Activated T-cell treated with anti-CD3 and anti-CD28 coated beads, Interleukin-2, amount 50 U/mL, for 72 hours (primary cell): ENCODE measurements around the gene SLC6A11. TPM values are rescaled to one million over a fixed set of nuclear protein-coding genes. Genes with fewer than 3 reads are reported as not detected.

Experiments used
- ATAC-seq, 2 donors: fragments of 150-1000 bp; cut with Tn5 transposase; replicated peaks in 1 of 2; 2 replicates each; pipeline ENCODE4 v1.10.0; 2021; ENCODE audit warnings: moderate library complexity in 2 of 2, mild to moderate bottlenecking in 1 of 2
- DNase-seq, 2 donors: peaks; one replicate each; pipeline ENCODE4 v3.0.0; 2021 to 2022; ENCODE audit warnings: mixed read lengths in 1 of 2
- H3K27ac Mint-ChIP-seq: one replicate; pipeline ENCODE4 v1.8.0; 2022; ENCODE audit warnings: mild to moderate bottlenecking, moderate library complexity, mixed read lengths
- H3K27me3 Mint-ChIP-seq: one replicate; pipeline ENCODE4 v1.8.0; 2022; ENCODE audit warnings: low read depth, mixed read lengths
- H3K36me3 Mint-ChIP-seq, 2 donors: one replicate each; pipeline ENCODE4 v1.8.0; 2022; ENCODE audit warnings: mixed read lengths in 2 of 2, mild to moderate bottlenecking in 1 of 2; ENCODE audit not compliant: insufficient read depth in 2 of 2
- H3K4me1 Mint-ChIP-seq: one replicate; pipeline ENCODE4 v1.8.0; 2022; ENCODE audit warnings: low read depth, mixed read lengths
- H3K4me3 Mint-ChIP-seq, 2 donors: one replicate each; pipeline ENCODE4 v1.8.0; 2022; ENCODE audit warnings: mild to moderate bottlenecking in 2 of 2, mixed read lengths in 2 of 2, moderate library complexity in 2 of 2
- H3K9me3 Mint-ChIP-seq, 2 donors: one replicate each; pipeline ENCODE4 v1.8.0; 2022; ENCODE audit warnings: mixed read lengths in 2 of 2
- total RNA-seq, 2 donors: library from RNA; stranded (reverse); gene quantifications; one replicate each; pipeline ENCODE4 v1.2.3, GENCODE V29; 2022

SLC6A11 gene
- total RNA-seq, 2 donors from 2014 or later: not detected

DNA sequence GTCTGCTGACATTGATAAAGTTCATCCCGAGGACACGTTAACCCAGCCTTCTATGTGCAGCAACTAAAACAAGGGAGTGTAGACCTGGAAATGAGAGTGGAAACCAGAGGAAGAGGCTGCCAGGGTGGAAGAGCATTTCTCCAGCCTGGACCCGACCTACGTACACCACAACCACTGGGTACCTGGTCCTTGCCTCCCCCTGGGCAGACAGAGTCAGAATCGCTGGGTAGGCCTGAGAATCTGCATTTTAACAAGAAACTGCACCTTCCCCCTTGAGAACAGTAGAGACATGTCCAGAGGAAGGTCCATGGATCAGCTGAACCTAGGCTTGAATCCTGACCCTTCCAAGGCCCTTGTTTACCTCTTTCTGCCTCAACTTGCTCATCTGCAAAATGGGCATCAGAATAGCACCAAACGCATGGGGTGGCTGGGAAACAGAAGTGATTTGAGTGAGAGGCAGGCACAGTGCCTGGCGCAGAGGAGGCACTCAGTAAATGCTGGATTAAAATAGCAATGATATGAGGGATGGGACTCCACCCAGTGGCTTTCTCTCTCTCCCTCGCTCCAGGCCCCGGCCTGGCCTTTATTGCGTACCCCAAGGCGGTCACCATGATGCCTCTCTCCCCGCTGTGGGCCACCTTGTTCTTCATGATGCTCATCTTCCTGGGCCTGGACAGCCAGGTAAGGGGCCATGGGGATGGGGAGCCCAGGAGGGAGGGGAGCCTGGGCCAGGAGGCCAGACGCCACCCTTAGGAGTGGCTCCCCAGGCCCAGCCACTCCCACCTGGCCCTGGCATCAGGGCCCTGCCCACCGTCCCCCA lies 109.6 kb downstream of the SLC6A11 start:
- no peak for DNase-seq
- H3K9me3 Mint-ChIP-seq: peaks cover 2 to 3% of the 10 kb centered on the region in 2 donors
- H3K27me3 Mint-ChIP-seq: peaks cover 18% of the 10 kb centered on the region

DNA sequence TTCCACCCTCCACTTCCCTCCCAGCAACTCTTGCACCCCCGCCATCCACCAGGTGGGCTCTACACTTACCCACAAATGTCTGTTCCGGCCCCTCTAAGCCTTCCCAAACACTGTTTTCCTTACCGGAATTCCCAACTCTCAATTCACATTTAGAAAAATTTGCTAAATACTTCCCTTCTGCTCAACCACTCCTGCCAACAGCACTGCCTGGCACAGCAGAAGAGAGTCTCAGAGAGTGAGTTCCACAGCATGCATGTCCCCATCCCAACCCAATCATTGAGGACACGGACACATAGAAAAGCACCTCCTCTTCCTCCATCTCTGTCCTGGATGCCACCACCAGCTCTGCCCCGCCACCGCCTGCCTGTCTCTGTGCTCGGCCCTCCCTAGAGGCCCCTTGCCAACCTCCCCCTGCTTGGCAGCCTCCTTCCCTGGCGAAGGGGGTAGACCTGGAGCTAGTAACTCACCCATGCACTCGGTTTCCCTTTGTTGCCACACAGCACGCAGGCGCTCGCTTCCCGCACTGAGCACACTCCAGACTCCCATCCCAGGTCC lies 110.3 kb downstream of the SLC6A11 start:
- H3K4me3 Mint-ChIP-seq: no peak overlapping the region
- no peak overlapping the region for H3K27ac Mint-ChIP-seq
- peaks cover 0 to 2% of the 10 kb centered on the region in 2 donors for H3K9me3 Mint-ChIP-seq
- peaks cover 11% of the 10 kb centered on the region for H3K27me3 Mint-ChIP-seq
- no peaks in the 10 kb centered on the region for H3K36me3 Mint-ChIP-seq
- H3K4me1 Mint-ChIP-seq: no peaks in the 10 kb centered on the region
- no peak for ATAC-seq
- DNase-seq: no peak

More for the DNA sequence above, 109.6 kb downstream of the SLC6A11 start:
- Mint-ChIP-seq H3K36me3 (no peaks in the 10 kb centered on the region), H3K27ac (no peak overlapping the region), H3K4me3 (no peak overlapping the region), H3K4me1 (no peaks in the 10 kb centered on the region)
- no peak for ATAC-seq

DNA sequence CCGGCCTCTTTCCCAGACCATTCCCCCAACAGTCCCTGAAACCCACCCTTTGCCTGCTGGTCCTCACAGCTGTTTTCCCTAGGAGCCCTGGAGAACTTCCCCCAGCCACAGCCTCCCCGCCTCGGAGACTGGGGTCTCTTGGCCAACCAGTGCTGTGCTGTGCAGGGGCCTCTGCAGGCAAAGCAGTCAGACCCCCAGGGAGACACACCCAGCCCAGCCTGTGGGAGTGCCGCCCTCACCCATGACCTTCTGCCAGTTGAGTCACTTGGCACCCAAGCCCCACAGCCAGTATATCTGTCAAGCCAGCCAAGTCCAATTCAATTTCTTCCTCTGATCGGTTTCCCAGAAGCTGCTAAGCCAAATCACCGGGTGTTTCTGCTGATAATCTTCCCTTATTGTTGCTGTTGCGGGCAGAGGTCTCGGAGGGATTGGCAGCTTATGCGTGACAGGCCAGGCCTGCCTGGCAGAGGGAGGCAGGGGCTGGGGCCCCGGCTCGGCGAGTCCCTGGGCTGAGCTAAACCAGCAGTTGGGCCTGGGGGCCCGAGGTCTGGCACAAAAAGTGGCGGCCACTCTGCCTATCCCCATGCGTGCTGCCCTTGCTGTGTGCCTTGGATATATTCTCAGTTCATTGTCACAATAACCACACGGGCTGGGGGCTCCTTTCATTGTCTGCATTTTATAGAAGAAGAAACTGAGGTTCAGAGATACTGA lies 110.9 kb downstream of the SLC6A11 start:
- H3K4me1 Mint-ChIP-seq: no peaks in the 10 kb centered on the region
- peaks cover 5% of the 10 kb centered on the region for H3K27me3 Mint-ChIP-seq
- ATAC-seq (no peak), DNase-seq (no peak)
- no peak overlapping the region for H3K27ac Mint-ChIP-seq
- no peak overlapping the region for H3K4me3 Mint-ChIP-seq
- H3K9me3 Mint-ChIP-seq: peaks cover 0 to 2% of the 10 kb centered on the region in 2 donors
- H3K36me3 Mint-ChIP-seq: no peaks in the 10 kb centered on the region

DNA sequence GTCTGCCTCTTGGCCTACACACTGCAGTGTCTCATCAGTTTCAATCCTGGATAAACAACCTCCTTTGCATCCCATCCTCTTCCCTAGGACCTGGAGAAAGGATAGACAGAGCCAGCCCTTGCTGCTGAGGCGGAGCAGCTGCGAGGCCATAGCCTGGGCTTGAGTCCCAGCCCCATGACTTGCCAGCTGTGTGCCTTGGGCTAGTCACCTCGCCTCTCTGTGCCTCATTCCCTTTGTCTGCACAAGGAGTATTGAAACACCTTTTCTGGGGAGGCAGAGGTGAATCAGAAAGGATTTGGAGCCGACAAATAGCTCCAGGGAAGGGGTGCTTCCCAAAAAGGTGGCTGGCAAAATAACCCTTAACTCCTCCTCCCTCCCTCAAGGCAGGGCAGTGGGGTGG lies 111.5 kb downstream of the SLC6A11 start:
- Mint-ChIP-seq H3K27ac (no peak overlapping the region), H3K27me3 (peaks cover 6% of the 10 kb centered on the region), H3K9me3 (peaks cover 0 to 2% of the 10 kb centered on the region in 2 donors), H3K4me1 (no peaks in the 10 kb centered on the region), H3K4me3 (no peak overlapping the region), H3K36me3 (no peaks in the 10 kb centered on the region)
- DNase-seq: no peak
- no peak for ATAC-seq

DNA sequence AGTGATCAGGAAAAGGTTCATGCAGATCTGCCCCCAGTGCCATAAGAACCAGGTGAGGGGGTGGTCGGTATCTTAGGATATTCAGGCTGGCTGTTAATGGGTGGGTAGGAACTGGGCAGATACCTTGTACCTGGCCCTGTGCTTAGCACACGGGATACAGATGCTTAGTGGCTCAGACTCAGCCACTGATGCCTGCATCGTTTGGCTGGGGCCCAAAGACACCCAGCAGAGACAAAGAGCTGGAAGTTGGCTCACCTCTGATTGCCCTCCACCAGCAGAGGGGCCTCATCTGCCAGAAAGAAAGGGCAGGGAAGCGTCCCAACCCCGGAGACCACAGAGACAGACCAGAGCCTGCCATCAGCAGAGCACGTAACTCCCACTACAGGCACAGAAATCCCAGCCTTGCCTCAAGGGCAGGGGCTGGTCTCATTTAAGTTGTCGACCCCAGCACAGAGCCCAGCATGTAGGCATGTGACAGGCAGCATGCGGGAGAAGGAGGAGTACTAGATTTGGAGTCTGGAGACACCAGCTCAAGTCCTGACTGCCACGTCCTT lies 112.5 kb downstream of the SLC6A11 start:
- no peak overlapping the region for H3K4me3 Mint-ChIP-seq

DNA sequence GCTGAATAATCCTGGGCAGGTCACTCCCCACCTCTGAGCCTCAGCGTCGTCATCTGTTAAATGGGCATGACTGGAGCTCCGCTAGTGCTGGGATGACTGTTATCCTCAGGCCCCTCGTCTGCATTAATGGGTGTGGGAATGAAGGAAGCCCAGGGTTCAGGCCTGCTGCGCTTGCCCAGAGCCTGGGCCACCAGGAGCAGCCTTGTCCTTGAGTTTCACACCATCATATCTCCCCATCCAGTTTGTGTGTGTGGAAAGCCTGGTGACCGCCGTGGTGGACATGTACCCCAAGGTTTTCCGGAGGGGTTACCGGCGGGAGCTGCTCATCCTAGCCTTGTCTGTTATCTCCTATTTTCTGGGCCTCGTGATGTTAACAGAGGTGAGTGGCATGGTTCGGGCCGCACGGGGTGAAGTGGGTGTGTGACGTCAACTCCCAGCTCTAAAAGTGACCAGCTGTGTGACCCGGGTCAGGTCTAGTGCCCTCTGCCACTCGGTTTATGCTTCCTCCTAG lies 113.0 kb downstream of the SLC6A11 start:
- no peaks in the 10 kb centered on the region for H3K9me3 Mint-ChIP-seq
- H3K4me1 Mint-ChIP-seq: no peaks in the 10 kb centered on the region
- no peaks in the 10 kb centered on the region for H3K36me3 Mint-ChIP-seq
- no peak for ATAC-seq
- H3K27me3 Mint-ChIP-seq: peaks cover 7% of the 10 kb centered on the region
- no peak for DNase-seq
- no peak overlapping the region for H3K4me3 Mint-ChIP-seq
- no peak overlapping the region for H3K27ac Mint-ChIP-seq

More for the DNA sequence above, 112.5 kb downstream of the SLC6A11 start:
- ATAC-seq: no peak
- Mint-ChIP-seq H3K36me3 (no peaks in the 10 kb centered on the region), H3K9me3 (peaks cover 0 to 2% of the 10 kb centered on the region in 2 donors), H3K4me1 (no peaks in the 10 kb centered on the region), H3K27me3 (peaks cover 7% of the 10 kb centered on the region), H3K27ac (no peak overlapping the region)
- no peak for DNase-seq

DNA sequence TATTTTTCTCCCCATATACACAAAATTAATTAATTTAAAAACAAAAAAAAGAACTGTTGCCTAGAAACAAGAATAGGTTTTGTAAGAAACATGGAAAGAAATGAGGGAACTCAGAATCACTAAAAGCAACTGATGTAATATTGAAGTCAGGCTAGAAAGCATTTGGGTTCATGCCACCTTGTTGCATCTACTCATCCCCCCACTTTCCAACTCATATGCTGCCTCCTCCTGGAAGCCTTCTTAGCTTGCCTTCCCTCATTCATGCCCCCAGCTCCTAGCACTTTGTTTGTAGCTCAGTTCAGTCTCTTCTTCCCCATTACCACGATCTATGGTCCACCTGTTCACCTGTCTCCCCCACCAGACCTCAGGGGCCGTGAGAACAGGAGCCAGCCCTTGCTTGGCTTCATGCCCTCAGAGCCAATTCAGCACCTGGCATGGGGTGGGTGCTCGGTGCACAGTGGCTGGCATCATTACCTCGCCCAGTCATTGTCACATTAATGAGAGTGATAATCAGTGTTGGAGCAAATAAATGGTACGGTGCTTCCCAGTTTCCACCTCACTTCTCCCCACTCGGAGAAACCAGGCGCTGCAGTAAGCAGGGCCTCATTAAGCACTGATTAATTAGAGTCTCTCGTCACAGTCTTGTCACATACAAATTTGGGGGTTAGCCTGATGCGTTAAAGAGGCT lies 114.1 kb downstream of the SLC6A11 start:
- DNase-seq (no peak), ATAC-seq (no peak)
- no peak overlapping the region for H3K27ac Mint-ChIP-seq
- no peaks in the 10 kb centered on the region for H3K36me3 Mint-ChIP-seq
- no peaks in the 10 kb centered on the region for H3K9me3 Mint-ChIP-seq
- H3K27me3 Mint-ChIP-seq: peaks cover 7% of the 10 kb centered on the region
- no peak overlapping the region for H3K4me3 Mint-ChIP-seq
- no peaks in the 10 kb centered on the region for H3K4me1 Mint-ChIP-seq

DNA sequence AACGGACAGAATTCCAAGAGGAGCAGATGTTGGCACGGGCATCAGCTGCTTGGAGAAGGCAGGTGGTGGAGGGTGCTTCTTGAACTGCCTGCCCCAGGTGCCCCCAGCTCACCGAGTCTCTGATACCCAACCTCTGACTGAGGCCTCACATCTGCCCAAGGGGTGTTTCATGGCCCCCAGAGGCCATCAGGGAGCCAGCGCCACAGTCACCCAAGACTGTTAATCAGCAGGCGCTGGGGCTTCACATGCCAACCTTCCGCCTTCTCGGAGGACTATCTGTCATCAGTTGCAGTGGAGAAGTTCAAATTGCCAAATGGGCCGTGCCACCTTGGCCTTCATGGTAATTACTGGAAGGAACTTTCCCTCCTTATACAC lies 114.6 kb downstream of the SLC6A11 start:
- Mint-ChIP-seq H3K27me3 (peaks cover 7% of the 10 kb centered on the region), H3K9me3 (no peaks in the 10 kb centered on the region), H3K27ac (no peak overlapping the region), H3K4me3 (no peak overlapping the region), H3K4me1 (no peaks in the 10 kb centered on the region), H3K36me3 (no peaks in the 10 kb centered on the region)
- ATAC-seq (no peak), DNase-seq (no peak)

DNA sequence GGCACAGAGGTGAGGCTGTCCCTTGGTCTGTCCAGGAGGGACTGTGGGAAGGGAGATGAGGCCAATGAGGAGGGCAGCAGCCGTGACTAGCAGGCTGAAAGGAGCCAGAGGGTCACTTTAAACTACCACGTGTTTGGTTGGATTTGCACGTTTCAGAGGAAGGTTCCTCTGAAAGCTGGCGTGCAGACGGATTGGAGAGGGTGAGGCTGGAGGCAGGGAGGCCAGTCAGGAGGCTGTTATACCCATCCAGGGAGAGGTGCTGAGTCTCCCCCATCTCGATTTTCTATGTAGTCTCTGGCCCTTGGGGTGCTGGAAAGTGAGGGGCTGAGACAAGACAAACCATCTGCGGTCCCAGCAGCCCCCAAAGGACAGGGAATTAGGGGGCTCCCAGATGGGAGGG lies 116.6 kb downstream of the SLC6A11 start:
- ATAC-seq (no peak), DNase-seq (no peak)
- Mint-ChIP-seq H3K4me1 (no peaks in the 10 kb centered on the region), H3K27me3 (peaks cover 7% of the 10 kb centered on the region), H3K4me3 (no peak overlapping the region), H3K36me3 (no peaks in the 10 kb centered on the region), H3K27ac (no peak overlapping the region), H3K9me3 (no peaks in the 10 kb centered on the region)

DNA sequence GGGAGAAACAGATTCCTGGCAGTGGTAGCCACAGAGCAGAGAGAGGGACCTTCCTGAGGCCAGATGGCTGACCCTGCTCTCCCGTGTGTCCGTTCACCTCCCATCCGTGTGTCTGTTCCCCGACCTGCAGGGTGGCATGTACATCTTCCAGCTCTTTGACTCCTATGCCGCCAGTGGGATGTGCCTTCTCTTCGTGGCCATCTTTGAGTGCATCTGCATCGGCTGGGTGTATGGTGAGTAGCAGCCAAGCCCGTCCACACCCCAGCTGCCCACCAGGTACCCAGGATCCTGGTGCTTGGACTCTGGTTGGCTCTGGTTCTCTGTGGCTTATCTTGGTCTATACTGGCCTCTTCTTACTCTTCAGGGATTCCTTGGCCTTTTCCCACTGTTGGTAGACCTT lies 117.0 kb downstream of the SLC6A11 start:
- H3K9me3 Mint-ChIP-seq: no peaks in the 10 kb centered on the region
- H3K36me3 Mint-ChIP-seq: no peaks in the 10 kb centered on the region
- H3K27me3 Mint-ChIP-seq: peaks cover 7% of the 10 kb centered on the region
- H3K27ac Mint-ChIP-seq: no peak overlapping the region
- H3K4me1 Mint-ChIP-seq: no peaks in the 10 kb centered on the region
- no peak overlapping the region for H3K4me3 Mint-ChIP-seq
- no peak for ATAC-seq
- no peak for DNase-seq

DNA sequence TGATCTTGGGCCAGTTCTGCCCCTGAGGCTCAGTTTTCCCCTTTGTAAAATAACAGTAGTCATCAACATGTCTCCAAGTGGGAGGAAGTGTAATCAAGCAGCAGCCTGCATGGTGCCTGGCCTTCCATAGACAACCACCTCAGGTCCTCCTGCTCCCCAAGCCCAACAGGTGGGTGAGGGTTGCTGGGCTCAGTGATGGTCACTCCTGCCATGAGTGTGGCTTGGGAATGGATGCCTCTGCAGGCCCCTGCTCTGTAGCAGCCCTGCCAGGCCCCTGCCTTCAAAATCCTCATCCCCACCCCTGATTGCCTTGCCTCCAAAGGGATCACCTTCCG lies 117.4 kb downstream of the SLC6A11 start:
- DNase-seq (no peak), ATAC-seq (no peak)
- Mint-ChIP-seq H3K4me3 (no peak overlapping the region), H3K27ac (no peak overlapping the region), H3K36me3 (no peaks in the 10 kb centered on the region), H3K9me3 (no peaks in the 10 kb centered on the region), H3K4me1 (no peaks in the 10 kb centered on the region), H3K27me3 (peaks cover 7% of the 10 kb centered on the region)

DNA sequence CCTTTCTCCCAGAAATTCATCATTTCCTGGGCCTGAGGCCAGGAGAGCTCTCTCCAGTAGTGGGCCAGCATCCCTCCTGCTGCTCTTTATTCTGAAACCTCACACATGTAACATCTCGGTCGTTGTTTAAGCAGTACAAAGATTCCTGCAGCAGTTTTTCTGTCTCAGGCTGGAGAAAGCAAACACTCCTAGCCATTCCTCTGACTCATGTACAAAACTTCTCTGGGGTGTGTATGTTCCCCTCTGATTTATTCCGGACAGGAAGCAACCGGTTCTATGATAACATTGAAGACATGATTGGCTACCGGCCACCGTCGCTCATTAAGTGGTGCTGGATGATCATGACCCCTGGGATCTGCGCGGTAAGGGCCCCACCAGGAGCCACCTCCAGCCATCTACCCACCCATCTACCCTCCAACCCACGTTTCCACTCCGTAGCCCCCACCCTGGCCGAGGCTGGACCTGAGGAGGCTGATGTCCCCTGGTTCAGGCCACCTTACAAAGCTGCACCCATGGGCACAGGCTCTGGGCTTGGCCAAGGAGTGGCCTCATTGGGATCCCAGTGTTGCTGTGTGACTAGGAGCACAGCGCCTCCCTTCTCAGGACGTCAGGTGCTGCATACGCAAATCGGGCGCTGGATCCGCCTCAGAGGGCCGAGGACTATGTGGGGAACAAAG lies 117.9 kb downstream of the SLC6A11 start:
- Mint-ChIP-seq H3K36me3 (no peaks in the 10 kb centered on the region), H3K4me1 (no peaks in the 10 kb centered on the region), H3K27ac (no peak overlapping the region)

More for the DNA sequence above, 117.9 kb downstream of the SLC6A11 start:
- no peak for DNase-seq
- Mint-ChIP-seq H3K27me3 (peaks cover 7% of the 10 kb centered on the region), H3K4me3 (no peak overlapping the region), H3K9me3 (no peaks in the 10 kb centered on the region)
- no peak for ATAC-seq
